Testis (tissue), 3 donors: ENCODE measurements around the gene NRL. TPM values are rescaled to one million over a fixed set of nuclear protein-coding genes. Genes with fewer than 3 reads are reported as not detected.

Experiments
- DNase-seq: peaks from one replicate; pipeline ENCODE4 v3.0.0-alpha.2; 2019
- H3K27ac ChIP-seq, 2 donors: fragments of 200-600 bp; sonication (generic); one replicate each; pipeline ENCODE4 v1.5.1; 2019
- H3K27me3 ChIP-seq: fragments of 200-600 bp; sonication (generic); one replicate; pipeline ENCODE4 v1.5.1; 2019
- H3K36me3 ChIP-seq: fragments of 200-600 bp; sonication (generic); one replicate; pipeline ENCODE4 v1.5.1; 2017; ENCODE audit warnings: low read depth; ENCODE audit errors: missing control alignments
- H3K4me1 ChIP-seq: fragments of 200-600 bp; sonication (generic); one replicate; pipeline ENCODE4 v1.5.1; 2019
- H3K4me3 ChIP-seq, 2 donors: fragments of 200-600 bp; sonication (generic); one replicate each; pipeline ENCODE4 v1.5.1; 2017 to 2019
- H3K9me3 ChIP-seq: fragments of 200-600 bp; sonication (generic); one replicate; pipeline ENCODE4 v1.5.1; 2017
- CTCF ChIP-seq, 3 experiments: fragments of 450-650 bp in 2 of 3; fragments of 200-600 bp in 1 of 3; sonication (generic) in 1 of 3; IDR thresholded peaks; one replicate each; pipeline ENCODE4 v1.5.1; 2016 to 2019; ENCODE audit warnings: antibody characterized with exemption in 3 of 3, mild to moderate bottlenecking in 2 of 3, moderate library complexity in 1 of 3
- POLR2A ChIP-seq: fragments of 450-650 bp; IDR thresholded peaks from one replicate; pipeline ENCODE4 v1.6.1; 2017; ENCODE audit warnings: antibody characterized with exemption, mild to moderate bottlenecking, moderate library complexity
- WGBS, 2 donors: methylation state at CpG; one replicate each; pipeline ENCODE4 v1.1.5; 2018; 5-methylcytosine and 5-hydroxymethylcytosine counted together
- intact Hi-C: fragments of 100-400 bp; cut with DNase I; formaldehyde crosslinking; loops from one replicate; pipeline ENCODE4 v1.15.1; 2023; ENCODE audit warnings: low total_unique reads
- polyA plus RNA-seq: library from polyadenylated mRNA; stranded (reverse); fragments of 350-450 nt; fragmentation: Illumina TruSeq; extraction: RNeasy Lipid Tissue Mini Kit (QIAGEN cat#74804); gene quantifications from one replicate; pipeline ENCODE4 v1.2.3, GENCODE V29; 2014; ENCODE audit warnings: low read depth, low replicate concordance; ENCODE audit not compliant: insufficient read depth
- total RNA-seq, 2 donors: library from RNA; depleted of rRNA; stranded (reverse); fragments of >200 nt; gene quantifications; one replicate each; pipeline ENCODE4 v1.2.3, GENCODE V29; 2016

Gene NRL
- total and polyA plus RNA-seq, 3 donors from 2014 or later = 6.6 to 8.3 (median 8.2) TPM

GRCh38 chr14:24071144-24071697, 43.5 kb downstream of the NRL start, which contains the start of gene CPNE6:
CPNE6 (plus strand) TSS chr14:24071562; CDS start chr14:24072937, 1,375 bp downstream.
- WGBS, 2 donors = 53 to 64% methylated on average over 9 to 19 of the region's 19 CpGs
- H3K27ac ChIP-seq = no peak within 1 kb of the TSS
- H3K36me3 ChIP-seq = no peaks in the 10 kb centered on the region
- H3K27me3 ChIP-seq = no peaks in the 10 kb centered on the region
- H3K4me3 ChIP-seq = no peak within 1 kb of the TSS
- no peaks in the 10 kb centered on the region for H3K9me3 ChIP-seq
- no peak for TF ChIP-seq POLR2A
- TF ChIP-seq CTCF (IDR thresholded peaks at IDR 0.05) = no peak
- no peak for DNase-seq
- intact Hi-C loops = no loop called here
- no peaks in the 10 kb centered on the region for H3K4me1 ChIP-seq

- H3K4me3 ChIP-seq = no peak overlapping the region
- H3K27me3 ChIP-seq = no peaks in the 10 kb centered on the region
- no peaks in the 10 kb centered on the region for H3K4me1 ChIP-seq
- no peaks in the 10 kb centered on the region for H3K36me3 ChIP-seq
- H3K27ac ChIP-seq = no peak overlapping the region
- no peak for DNase-seq
- TF ChIP-seq POLR2A = no peak
- 82 to 87% methylated on average over 10 of the region's 10 CpGs for WGBS, 2 donors
- intact Hi-C loops = no loop called here
- no peaks in the 10 kb centered on the region for H3K9me3 ChIP-seq
These were observed 44.2 kb downstream of the NRL start for GRCh38 chr14:24070285-24071143.

DNA sequence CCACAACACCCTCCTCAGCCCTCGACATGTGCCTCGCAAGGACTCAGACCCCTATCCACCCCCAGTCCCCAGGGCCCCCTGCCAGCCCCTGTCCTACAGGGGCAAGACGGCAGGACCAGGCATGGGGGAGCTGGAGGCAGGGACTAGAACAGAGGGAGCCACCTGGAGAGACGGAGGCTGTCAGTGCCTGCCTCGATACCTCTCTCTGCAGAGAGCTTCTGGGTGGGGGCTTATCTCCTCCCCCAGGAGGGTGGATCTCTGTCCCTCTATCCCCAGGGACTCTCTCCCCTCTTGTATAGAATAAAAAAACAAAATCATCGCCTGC, 45.4 kb downstream of the NRL start:
- H3K36me3 ChIP-seq = no peaks in the 10 kb centered on the region
- 77 to 87% methylated on average over 5 to 6 of the region's 6 CpGs for WGBS, 2 donors
- no peaks in the 10 kb centered on the region for H3K9me3 ChIP-seq
- no peak overlapping the region for H3K27ac ChIP-seq
- intact Hi-C loops = no loop called here
- H3K27me3 ChIP-seq = no peaks in the 10 kb centered on the region
- TF ChIP-seq CTCF (IDR thresholded peaks at IDR 0.05) (no peak), POLR2A (no peak)
- H3K4me1 ChIP-seq = no peaks in the 10 kb centered on the region
- no peak for DNase-seq
- H3K4me3 ChIP-seq = no peak overlapping the region

- WGBS, 2 donors = 80 to 91% methylated on average over 1 to 10 of the region's 10 CpGs
- H3K27ac ChIP-seq = no peak overlapping the region
- no peak overlapping the region for H3K4me3 ChIP-seq
- intact Hi-C loops = no loop called here
- H3K9me3 ChIP-seq = no peaks in the 10 kb centered on the region
- no peaks in the 10 kb centered on the region for H3K27me3 ChIP-seq
- no peaks in the 10 kb centered on the region for H3K4me1 ChIP-seq
- H3K36me3 ChIP-seq = no peaks in the 10 kb centered on the region
- no peak for DNase-seq
- TF ChIP-seq POLR2A (no peak), CTCF (IDR thresholded peaks at IDR 0.05) (no peak)
These were observed 45.9 kb downstream of the NRL start for GRCh38 chr14:24068711-24069410.
